Right forelimb (tissue), 1 donor: ENCODE results near the gene MTMR1.

Source experiments
- DNase-seq: peaks from one replicate; pipeline ENCODE4 v3.0.0-alpha.2; 2018

The MTMR1 gene

DNA sequence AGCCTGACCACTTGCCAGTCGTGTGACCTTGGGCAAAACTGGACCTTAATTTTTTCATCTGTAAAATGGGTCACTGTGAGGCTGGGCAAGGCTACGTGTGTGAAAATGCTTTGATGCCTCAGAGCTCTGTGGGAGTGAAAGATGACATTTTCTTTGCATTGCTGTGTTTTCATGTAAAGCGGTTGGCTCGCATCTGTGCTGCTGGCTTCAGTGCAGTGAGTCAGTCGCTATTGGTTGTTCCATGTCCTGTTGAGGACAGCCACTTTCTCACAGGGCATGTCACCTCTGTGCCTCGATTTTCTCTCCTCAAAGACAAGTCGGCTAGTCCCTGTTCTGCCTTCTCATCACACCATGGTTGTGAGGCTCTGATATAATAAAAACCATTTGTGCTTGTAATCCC, 4.4 kb downstream of the MTMR1 start:
- no peak for DNase-seq

DNA sequence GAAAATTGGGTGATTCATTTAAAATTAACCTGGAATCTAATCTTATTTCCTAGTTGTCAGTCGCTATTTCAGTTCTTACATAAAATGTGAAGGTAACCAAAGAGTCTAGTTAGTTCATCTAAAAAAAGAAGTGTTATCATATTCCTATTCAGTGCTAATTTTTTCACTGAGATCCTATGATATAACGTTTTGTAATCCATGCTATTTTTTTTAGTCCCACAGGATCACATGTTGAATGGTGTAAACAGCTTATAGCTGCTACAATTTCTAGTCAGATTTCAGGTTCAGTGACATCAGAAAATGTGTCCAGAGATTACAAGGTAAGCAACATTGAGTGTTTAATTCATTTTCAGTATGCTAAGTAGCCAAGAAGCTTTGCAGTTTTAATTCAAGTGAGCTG, 5.8 kb downstream of the MTMR1 start:
- DNase-seq, result no peak

- DNase-seq, result no peak
Observed at GRCh38 chrX:150700107-150700506, 6.9 kb downstream of the MTMR1 start.

- no peak for DNase-seq
Observed at GRCh38 chrX:150701377-150701776, 8.2 kb downstream of the MTMR1 start.

DNA sequence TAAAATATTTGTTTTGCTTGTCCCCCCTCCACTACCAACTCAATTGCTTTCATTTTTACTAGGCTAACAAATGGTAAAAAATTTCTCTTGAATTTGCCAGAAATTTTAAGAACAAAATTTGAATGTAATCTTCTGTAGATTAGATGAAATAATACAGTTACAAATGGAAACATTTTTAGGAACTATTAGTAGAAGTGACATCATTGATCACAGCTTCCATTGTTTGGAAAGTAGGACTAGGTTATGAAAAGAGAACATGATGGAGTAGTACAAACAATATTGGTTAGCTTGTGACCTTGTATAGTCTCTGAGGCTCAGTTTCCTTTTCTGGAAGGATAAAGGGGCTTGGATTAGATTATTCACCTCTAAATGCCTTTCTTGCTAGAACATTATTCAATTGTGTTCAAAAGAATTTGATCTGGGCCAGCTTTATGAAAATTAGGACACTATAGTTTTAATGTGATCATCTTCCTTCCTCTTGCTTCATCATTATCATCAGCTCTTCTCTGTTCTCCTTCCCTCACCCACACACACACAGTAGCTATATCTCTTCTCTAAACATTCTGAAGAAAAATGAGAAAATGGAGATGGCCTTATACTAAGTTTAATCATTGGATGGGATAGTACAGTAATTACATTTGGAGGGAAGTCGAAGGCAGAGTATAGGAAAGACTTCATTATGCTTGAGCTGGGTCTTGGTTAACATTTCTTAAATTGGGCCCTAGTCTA, 9.9 kb downstream of the MTMR1 start:
- no peak for DNase-seq

DNA sequence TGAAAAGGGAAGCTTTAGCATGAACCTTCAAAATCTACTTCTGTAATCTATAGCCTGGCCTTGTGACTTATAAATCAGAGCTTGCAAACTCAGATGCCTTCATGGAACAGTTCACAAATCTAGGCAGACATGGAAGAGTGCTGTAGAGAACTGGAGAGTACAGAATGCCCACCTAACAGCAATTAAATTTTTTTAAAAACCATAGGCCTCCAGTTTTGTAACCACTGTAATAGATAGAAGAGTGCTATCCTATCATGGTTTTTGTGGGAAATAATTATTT, 10.4 kb downstream of the MTMR1 start:
- DNase-seq, result no peak

DNA sequence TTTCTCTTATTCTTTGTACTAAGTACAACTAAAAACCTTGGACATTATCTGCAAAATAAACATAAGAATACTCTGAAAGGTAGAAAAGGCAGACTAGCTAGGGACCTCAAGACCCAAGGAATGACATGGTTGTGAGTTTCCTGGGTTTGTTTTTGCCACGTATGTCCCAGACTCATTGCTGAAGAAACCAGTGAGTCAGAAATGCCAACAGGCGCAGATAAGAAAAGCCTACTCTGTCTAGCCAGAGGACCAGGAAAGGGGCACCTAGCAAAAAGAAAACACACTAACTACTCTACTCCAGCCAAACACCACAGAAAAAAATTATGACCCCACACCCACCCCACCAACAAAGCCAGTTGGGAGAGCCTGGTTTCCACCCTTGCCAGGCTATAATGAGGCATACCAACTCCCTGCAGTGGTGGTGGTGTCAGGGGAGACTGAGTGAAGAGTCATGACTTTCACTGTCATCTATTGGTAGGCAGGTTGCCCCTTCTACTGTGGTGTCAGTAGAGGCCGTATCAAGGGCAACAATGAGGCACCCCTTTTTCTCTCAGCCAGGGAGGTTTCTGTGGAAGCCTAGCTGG, 10.9 kb downstream of the MTMR1 start:
- DNase-seq, result no peak

DNA sequence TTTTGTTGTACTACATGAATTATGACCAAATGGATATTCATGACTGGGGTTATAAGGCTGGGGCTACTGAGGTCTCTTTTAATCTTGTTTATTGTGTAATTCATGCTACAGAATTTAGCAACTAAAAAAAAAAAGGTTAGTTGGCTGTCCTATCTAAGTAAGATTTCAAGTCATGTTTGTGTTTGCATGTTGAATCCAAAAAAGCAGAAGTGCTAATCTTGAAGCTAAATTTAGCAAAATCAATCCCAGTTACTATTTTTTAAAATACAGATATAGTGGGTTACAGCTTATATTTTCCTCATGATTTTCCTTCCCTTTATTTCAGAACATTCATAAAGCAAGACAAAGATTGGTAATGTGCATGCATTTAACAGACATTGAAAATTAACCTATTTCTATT, 19.4 kb downstream of the MTMR1 start:
- DNase-seq, result no peak

- no peak for DNase-seq
Observed at GRCh38 chrX:150715184-150715583, 22.0 kb downstream of the MTMR1 start.

DNA sequence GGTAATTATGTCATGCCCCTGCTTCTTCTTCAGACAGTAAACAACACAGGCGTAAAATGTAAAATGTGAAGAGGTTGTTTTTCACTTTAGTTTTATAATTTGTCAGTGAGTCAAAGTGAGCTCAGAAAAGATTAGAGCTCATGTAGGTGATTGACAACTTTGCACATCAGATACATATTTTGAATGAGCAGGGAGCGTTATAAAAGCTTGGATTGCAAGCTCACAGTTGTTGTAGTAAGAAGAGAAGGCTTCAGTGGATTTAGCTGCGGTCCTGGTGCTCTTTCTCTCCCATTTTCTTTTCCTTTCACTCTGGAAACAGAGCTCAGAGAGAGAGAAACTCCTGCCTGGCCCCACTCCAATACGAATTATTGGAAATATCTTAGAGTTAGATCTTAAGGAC, 26.4 kb downstream of the MTMR1 start:
- no peak for DNase-seq

DNA sequence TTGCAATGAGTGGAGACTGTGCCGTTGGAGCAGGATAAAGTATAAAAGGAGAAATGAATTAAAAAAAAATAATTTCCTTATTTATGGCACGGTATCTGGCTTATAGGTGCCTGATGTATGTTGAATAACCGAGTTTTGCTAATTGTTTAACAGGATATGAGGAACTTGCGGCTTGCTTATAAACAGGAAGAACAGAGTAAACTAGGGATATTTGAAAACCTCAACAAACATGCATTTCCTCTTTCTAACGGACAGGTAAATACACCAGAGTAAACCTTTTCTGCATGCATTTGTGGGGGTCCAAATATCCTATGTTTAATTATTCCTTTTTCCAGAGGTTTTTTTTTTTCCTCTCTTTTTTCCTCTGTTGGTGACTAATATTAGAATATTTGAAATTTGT, 36.8 kb downstream of the MTMR1 start:
- DNase-seq, result no peak

GRCh38 chrX:150730719-150731118, 37.5 kb downstream of the MTMR1 start:
- no peak for DNase-seq

- no peak for DNase-seq
Observed at GRCh38 chrX:150731795-150732194, 38.6 kb downstream of the MTMR1 start.

GRCh38 chrX:150736475-150736874, 43.3 kb downstream of the MTMR1 start:
- DNase-seq, result no peak

GRCh38 chrX:150752124-150752523, 58.9 kb downstream of the MTMR1 start:
- DNase-seq, result no peak

GRCh38 chrX:150753357-150753756, 60.2 kb downstream of the MTMR1 start:
- no peak for DNase-seq

GRCh38 chrX:150753968-150754367, 60.8 kb downstream of the MTMR1 start:
- DNase-seq, result no peak

GRCh38 chrX:150757371-150757770, 64.2 kb downstream of the MTMR1 start:
- no peak for DNase-seq

DNA sequence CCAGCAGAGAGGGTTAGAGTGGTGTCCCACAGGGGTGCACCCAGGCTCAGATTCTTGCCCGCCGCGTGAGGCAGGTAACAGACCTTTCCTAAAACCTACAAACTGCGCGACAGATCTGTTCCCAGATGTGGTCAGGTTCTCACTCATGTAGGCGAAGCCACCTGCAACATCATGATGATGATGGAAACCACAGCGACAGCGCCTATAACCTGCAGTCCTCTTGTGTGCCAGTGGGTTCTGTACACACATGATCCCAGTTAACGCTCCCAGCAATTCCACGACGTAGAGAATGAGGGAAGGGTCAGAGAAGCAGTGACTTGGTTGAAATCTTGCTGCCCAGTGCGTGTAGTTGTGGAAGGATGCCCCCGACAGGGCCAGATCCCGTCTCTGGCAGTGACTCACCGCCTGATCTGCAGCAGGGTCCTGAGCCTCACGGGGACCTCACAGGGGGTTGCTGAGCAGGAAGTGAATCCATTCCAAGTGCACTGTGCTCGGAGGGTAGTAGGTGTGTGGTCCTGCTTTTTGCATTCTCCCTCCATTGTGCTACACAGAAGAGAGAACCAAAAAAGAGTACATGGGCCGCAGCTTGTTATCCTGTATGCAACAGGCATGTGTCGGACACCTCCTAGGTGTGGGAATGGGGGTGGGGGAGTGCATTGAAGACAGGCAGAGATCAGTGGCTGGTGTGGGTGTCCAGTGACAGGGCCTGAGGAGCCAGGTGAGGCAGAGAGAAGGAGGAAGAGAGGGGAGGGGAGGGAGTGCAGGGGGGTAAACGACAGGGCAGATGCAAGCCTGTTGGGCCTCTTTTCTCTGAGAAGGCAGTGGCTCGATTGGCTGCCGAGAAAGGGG, 66.6 kb downstream of the MTMR1 start:
- no peak for DNase-seq

DNA sequence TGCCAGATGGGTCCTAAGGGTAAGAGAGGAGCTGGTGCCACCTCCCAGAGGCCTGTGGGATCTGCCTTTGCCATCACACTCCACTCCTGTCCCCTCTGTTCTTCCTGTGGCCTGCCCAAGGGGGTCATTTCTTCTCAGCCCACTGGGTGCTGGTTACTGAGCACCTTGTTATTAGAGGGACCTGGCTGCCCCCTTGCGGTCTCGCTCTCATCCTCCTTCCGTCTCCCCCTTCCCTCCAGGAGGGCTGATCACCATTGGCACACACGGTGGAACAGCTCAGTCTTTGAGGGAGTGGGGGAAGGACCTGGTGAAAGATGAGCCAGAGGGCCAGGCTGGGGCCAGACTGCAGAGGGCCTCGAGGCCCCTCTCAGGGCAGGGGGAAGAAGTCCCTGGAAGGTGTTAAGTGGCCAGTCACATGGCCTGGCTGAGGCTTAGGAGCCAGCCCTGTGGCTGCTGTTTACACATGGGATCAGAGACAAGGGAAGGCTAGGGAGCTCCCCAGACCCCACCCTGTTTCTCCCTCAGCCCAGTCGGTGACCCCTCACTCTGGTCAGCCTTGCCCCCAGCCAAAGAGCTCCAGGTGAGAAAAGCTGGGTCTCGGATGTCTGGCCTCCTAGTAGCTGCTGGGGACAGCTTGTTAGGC, 68.1 kb downstream of the MTMR1 start:
- DNase-seq, result no peak

DNA sequence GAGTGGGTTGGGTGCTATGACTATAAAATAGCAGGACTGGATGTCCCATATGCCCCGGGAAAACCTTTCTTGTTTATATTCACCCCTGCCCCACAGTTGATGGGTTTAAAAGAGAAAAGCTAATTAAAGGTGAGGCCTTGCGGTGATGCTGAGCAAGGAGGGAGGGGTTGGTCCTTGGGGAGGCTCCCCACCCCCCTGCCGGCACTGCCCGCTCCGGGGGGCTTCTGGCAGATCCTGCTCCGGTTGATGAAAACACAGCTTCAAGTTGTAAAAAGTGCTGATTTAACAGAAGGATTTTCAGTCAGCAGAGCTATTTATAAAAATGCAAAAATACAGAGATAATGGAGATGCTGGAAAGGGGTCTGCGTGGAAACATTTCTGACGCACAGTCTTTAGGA, 68.6 kb downstream of the MTMR1 start:
- no peak for DNase-seq

DNA sequence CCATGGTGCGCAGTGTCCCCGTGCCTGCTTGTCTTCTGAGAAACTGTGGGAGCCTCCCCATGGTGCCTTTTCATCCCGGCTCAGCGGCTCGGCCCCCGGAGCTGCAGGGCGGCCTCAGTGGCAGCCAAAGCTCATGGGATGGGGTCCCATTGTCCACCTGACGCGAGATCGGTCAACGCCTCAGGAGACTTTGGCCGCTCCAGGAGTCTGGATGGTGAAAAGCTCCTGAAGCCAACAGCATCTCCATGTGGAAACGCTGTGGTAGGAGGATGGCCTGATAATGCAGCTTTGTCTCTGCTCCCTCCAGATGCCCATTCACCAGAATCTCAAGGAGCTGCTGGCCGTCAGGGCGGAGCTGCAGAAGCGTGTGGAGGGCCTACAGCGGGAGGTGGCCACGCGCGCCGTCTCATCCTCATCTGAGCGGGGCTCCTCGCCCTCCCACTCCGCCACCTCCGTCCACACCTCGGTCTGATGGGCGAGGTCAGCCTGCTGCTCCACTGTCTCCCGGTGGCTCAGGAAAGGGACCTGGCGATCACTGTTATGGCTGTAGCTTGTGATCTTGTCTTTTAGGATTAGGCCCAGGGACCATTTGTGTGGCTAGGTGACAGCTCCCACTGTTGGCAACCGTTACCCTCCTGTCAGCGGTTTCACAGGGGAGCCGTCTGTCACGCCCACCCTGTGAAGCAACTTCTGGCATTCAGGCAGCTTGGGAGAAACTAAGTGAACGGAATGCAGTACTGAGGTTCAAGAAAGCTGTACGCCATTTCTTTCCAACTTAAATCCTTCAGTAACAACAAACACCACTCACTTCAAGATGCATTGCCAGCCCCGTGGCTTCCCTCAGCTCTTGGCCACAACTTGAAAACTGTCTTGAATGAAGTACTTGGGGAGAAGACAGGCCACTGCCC, 69.3 kb downstream of the MTMR1 start:
- DNase-seq, result no peak

GRCh38 chrX:150763303-150763797, 70.2 kb downstream of the MTMR1 start:
- no peak for DNase-seq
